ENCODE data around the gene GRHPR. TPM values are rescaled to one million over a fixed set of nuclear protein-coding genes. Genes with fewer than 3 reads are reported as not detected.
A peak's percentile ranks its signal among the peaks of the same experiment; 100 is the strongest.

The GRHPR gene
- total and polyA plus RNA-seq, 10 of the 15 experiments (the other 5 are each of a cell fraction or from before 2014, with no cell fraction given) = 52.4 to 194 (median 126) TPM

- TF ChIP-seq NRF1 (conservative IDR thresholded peaks at IDR 0.05; ENCODE audit: low read depth, low read length) (no peak), NFXL1 (IDR thresholded peaks at IDR 0.05; ENCODE audit: borderline replicate concordance) (no peak), E4F1 (IDR thresholded peaks at IDR 0.05; ENCODE audit: borderline replicate concordance, partially characterized antibody) (no peak), YY1 (IDR thresholded peaks at IDR 0.05; ENCODE audit: low read depth, low read length) (peak; percentile 71; the same call in 1 of the 2 replicates), HDAC6 (IDR thresholded peaks at IDR 0.05; ENCODE audit: unreplicated experiment) (no peak), PKNOX1 (IDR thresholded peaks at IDR 0.05) (no peak), IRF5 (IDR thresholded peaks at IDR 0.05; ENCODE audit: borderline replicate concordance) (no peak), SMAD1 (IDR thresholded peaks at IDR 0.05; ENCODE audit: low read depth, partially characterized antibody) (no peak), ZBTB11 (CRISPR knock-in tag; IDR thresholded peaks at IDR 0.05) (no peak), DPF2 (IDR thresholded peaks at IDR 0.05) (peak; percentile 42; the same call in 1 of the 2 replicates), MTA2 (IDR thresholded peaks at IDR 0.05; ENCODE audit: low read depth) (peak; percentile 26; the same call in 1 of the 2 replicates), PAX8 (IDR thresholded peaks at IDR 0.05) (no peak), CEBPB (IDR thresholded peaks at IDR 0.05; ENCODE audit: borderline replicate concordance in 1 of 2, low read depth in 2 of 2, low read length in 2 of 2) (no peak), CBX3 (IDR thresholded peaks at IDR 0.05; ENCODE audit: borderline replicate concordance, low read depth) (no peak), SUPT20H (IDR thresholded peaks at IDR 0.05; ENCODE audit: borderline replicate concordance, control insufficient read depth, low read depth, low read length) (no peak), NFIC (IDR thresholded peaks at IDR 0.05; ENCODE audit: low read depth, low read length) (no peak), SRF (IDR thresholded peaks at IDR 0.05; ENCODE audit: low read depth in 2 of 2, low read length in 2 of 2) (peak in 1 of 2 experiments; percentile 40; a peak in 1 of 4 replicates), HCFC1 (IDR thresholded peaks at IDR 0.05; ENCODE audit: low read length) (no peak), POLR2AphosphoS5 (IDR thresholded peaks at IDR 0.05; ENCODE audit: low read length) (peak; percentile 66), IRF3 (IDR thresholded peaks at IDR 0.05) (no peak)
These were observed 11.3 kb upstream of the GRHPR start (continued) for GRCh38 chr9:37410969-37411785.

All from GM12878 (cell line).